ENCODE data around the gene KNSTRN. TPM values are rescaled to one million over a fixed set of nuclear protein-coding genes. Genes with fewer than 3 reads are reported as not detected.

The KNSTRN gene
- total and polyA plus RNA-seq, 2 of the 8 experiments (the other 6 are each of a cell fraction or from before 2014, with no cell fraction given) = 25.1 to 79.4 TPM

- TF ChIP-seq MAX (IDR thresholded peaks at IDR 0.05) = peak; percentile 76
- no peak for TF ChIP-seq ATF2 (IDR thresholded peaks at IDR 0.05; ENCODE audit: low read length)
- no peak for TF ChIP-seq YY1 (IDR thresholded peaks at IDR 0.05; ENCODE audit: low read depth, low read length)
- no peak for TF ChIP-seq SAP30 (IDR thresholded peaks at IDR 0.05; ENCODE audit: insufficient read depth, insufficient replicate concordance, low read length)
- no peak for TF ChIP-seq BCL11A (IDR thresholded peaks at IDR 0.05; ENCODE audit: low read depth in 2 of 2, low read length in 2 of 2)
- TF ChIP-seq KDM4A (IDR thresholded peaks at IDR 0.05; ENCODE audit: low read depth, low read length, severe bottlenecking) = no peak
- TF ChIP-seq TAF1 (IDR thresholded peaks at IDR 0.05; ENCODE audit: low read depth, low read length) = no peak
- no peak for TF ChIP-seq TAF7 (optimal IDR thresholded peaks at IDR 0.05; ENCODE audit: borderline replicate concordance, low read depth, low read length)
- TF ChIP-seq TEAD4 (IDR thresholded peaks at IDR 0.05; ENCODE audit: low read depth, low read length) = no peak
Observed at GRCh38 chr15:40421246-40422157, 39.0 kb downstream of the KNSTRN start (continued).

All from H1 (cell line).